Breast epithelium (tissue), 3 donors: Measurements from ENCODE around the gene CRYZL1.

ENCODE experiments used
- POLR2A ChIP-seq: fragments of 450-650 bp; IDR thresholded peaks from one replicate; pipeline ENCODE4 v1.6.1; 2016; ENCODE audit warnings: antibody characterized with exemption, mild to moderate bottlenecking, moderate library complexity
- TF ChIP-seq, protein P1 (sequence below), 3 donors: fragments of 450-650 bp; IDR thresholded peaks; one replicate each; pipeline ENCODE4 v1.5.1; 2016 to 2017; ENCODE audit warnings: antibody characterized with exemption in 3 of 3, mild to moderate bottlenecking in 3 of 3, moderate library complexity in 3 of 3

- TF ChIP-seq, protein P1, sequence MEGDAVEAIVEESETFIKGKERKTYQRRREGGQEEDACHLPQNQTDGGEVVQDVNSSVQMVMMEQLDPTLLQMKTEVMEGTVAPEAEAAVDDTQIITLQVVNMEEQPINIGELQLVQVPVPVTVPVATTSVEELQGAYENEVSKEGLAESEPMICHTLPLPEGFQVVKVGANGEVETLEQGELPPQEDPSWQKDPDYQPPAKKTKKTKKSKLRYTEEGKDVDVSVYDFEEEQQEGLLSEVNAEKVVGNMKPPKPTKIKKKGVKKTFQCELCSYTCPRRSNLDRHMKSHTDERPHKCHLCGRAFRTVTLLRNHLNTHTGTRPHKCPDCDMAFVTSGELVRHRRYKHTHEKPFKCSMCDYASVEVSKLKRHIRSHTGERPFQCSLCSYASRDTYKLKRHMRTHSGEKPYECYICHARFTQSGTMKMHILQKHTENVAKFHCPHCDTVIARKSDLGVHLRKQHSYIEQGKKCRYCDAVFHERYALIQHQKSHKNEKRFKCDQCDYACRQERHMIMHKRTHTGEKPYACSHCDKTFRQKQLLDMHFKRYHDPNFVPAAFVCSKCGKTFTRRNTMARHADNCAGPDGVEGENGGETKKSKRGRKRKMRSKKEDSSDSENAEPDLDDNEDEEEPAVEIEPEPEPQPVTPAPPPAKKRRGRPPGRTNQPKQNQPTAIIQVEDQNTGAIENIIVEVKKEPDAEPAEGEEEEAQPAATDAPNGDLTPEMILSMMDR (IDR thresholded peaks at IDR 0.05) = no peak
- TF ChIP-seq POLR2A = no peak
Observed at GRCh38 chr21:33572350-33572749, 69.2 kb downstream of the CRYZL1 start.
